ELF-1 (cell line): ENCODE data around the gene SLC23A1.

Experiments
- DNase-seq: peaks from one replicate; pipeline ENCODE4 v3.0.0-alpha.2; 2016; ENCODE audit warnings: low read depth, low spot score

SLC23A1 gene

GRCh38 chr5:139407517-139407916 is 24.4 kb upstream of the SLC23A1 start:
- DNase-seq: no peak

- no peak for DNase-seq
Observed at GRCh38 chr5:139406963-139407362, 23.9 kb upstream of the SLC23A1 start.

- no peak for DNase-seq
Observed at GRCh38 chr5:139404484-139404840, 21.4 kb upstream of the SLC23A1 start.

- peak; percentile 99 for DNase-seq
Observed at GRCh38 chr5:139403787-139404483, 20.8 kb upstream of the SLC23A1 start, which contains the start of gene SPATA24. Gene SPATA24 (minus strand): TSS chr5:139404089. CDS start chr5:139404060, 29 bp downstream.

- no peak for DNase-seq
Observed at GRCh38 chr5:139403418-139403786, 20.3 kb upstream of the SLC23A1 start.

- DNase-seq: peak; percentile 79
Observed at GRCh38 chr5:139402561-139403158, 19.6 kb upstream of the SLC23A1 start.

GRCh38 chr5:139401546-139401945 is 18.4 kb upstream of the SLC23A1 start:
- DNase-seq: no peak

GRCh38 chr5:139399501-139400121 is 16.5 kb upstream of the SLC23A1 start:
- no peak for DNase-seq

GRCh38 chr5:139397921-139398320 is 14.8 kb upstream of the SLC23A1 start:
- no peak for DNase-seq

GRCh38 chr5:139396691-139397090 is 13.6 kb upstream of the SLC23A1 start:
- DNase-seq: no peak

- DNase-seq: no peak
Observed at GRCh38 chr5:139395844-139396640, 12.9 kb upstream of the SLC23A1 start.

GRCh38 chr5:139394654-139395566 is 11.8 kb upstream of the SLC23A1 start, which contains the start of gene PROB1:
Gene PROB1 (minus strand): TSS chr5:139395104. CDS start chr5:139395081, 23 bp downstream.
- DNase-seq: peak; percentile 51

- peak; percentile 62 for DNase-seq
Observed at GRCh38 chr5:139394123-139394653, 11.1 kb upstream of the SLC23A1 start.

GRCh38 chr5:139393497-139394122 is 10.5 kb upstream of the SLC23A1 start:
- no peak for DNase-seq

- DNase-seq: peak; percentile 89
Observed at GRCh38 chr5:139392678-139393496, 9.8 kb upstream of the SLC23A1 start.

GRCh38 chr5:139392324-139392677 is 9.2 kb upstream of the SLC23A1 start:
- no peak for DNase-seq

- peak; percentile 42 for DNase-seq
Observed at GRCh38 chr5:139391570-139392323, 8.7 kb upstream of the SLC23A1 start.

GRCh38 chr5:139390639-139391569 is 7.8 kb upstream of the SLC23A1 start:
- no peak for DNase-seq
